Parathyroid adenoma (tissue), 2 donors: ENCODE data around the gene GPC6.

Experiments
- H2AFZ ChIP-seq: fragments of 300-600 bp; sonication (generic); one replicate; pipeline ENCODE4 v1.7.0; 2017; ENCODE audit warnings: antibody characterized with exemption, mild to moderate bottlenecking
- H3K27ac ChIP-seq: fragments of 300-600 bp; sonication (generic); one replicate; pipeline ENCODE4 v1.7.0; 2017
- H3K27me3 ChIP-seq: fragments of 300-600 bp; sonication (generic); one replicate; pipeline ENCODE4 v1.7.0; 2017; ENCODE audit warnings: low read length; ENCODE audit not compliant: control insufficient read depth, insufficient read depth
- H3K36me3 ChIP-seq: fragments of 300-600 bp; sonication (generic); one replicate; pipeline ENCODE4 v1.7.0; 2017; ENCODE audit warnings: low read length; ENCODE audit not compliant: control insufficient read depth, insufficient read depth
- H3K4me1 ChIP-seq: fragments of 300-600 bp; sonication (generic); one replicate; pipeline ENCODE4 v1.7.0; 2017; ENCODE audit warnings: control low read depth
- H3K4me2 ChIP-seq: fragments of 300-600 bp; sonication (generic); one replicate; pipeline ENCODE4 v1.7.0; 2017; ENCODE audit warnings: low read length
- H3K4me3 ChIP-seq: fragments of 300-600 bp; sonication (generic); one replicate; pipeline ENCODE4 v1.7.0; 2017; ENCODE audit warnings: low read depth, low read length
- H3K79me2 ChIP-seq: fragments of 300-600 bp; sonication (generic); one replicate; pipeline ENCODE4 v1.7.0; 2017; ENCODE audit warnings: control low read depth
- H3K9ac ChIP-seq: fragments of 300-600 bp; sonication (generic); one replicate; pipeline ENCODE4 v1.7.0; 2017; ENCODE audit warnings: mild to moderate bottlenecking
- H3K9me3 ChIP-seq: fragments of 300-600 bp; sonication (generic); one replicate; pipeline ENCODE4 v1.7.0; 2017; ENCODE audit warnings: low read length; ENCODE audit not compliant: control insufficient read depth
- TF ChIP-seq, protein P1 (sequence below): fragments of 300-600 bp; sonication (generic); IDR thresholded peaks from one replicate; pipeline ENCODE4 v1.7.0; 2017; ENCODE audit warnings: antibody characterized with exemption, mild to moderate bottlenecking
- donor health status: primary hyperparathyroidism.

The GPC6 gene

DNA sequence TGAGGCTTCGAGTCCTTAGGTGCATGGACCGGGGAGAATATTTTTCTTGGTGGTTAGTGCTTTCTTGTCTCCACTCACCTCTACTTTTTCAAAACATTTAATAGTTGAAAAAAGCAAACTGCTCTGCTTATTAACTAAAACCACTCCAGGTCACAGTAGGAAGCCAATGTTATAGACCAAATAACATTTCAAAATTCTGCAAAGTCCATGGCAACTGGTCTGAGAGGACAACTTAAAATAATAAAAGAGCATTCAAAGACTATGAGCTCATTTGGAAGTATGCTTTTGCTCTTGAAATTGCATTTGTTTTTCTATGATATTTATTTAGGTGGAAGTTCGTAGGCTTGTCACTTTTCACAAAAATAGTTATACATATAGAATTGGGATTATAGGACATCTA, 769.9 kb downstream of the GPC6 start:
- Histone ChIP-seq H3K36me3 (no peaks in the 10 kb centered on the region), H3K79me2 (no peaks in the 10 kb centered on the region), H3K27me3 (no peaks in the 10 kb centered on the region), H3K4me3 (no peak overlapping the region), H3K4me2 (no peak overlapping the region), H2AFZ (no peak overlapping the region), H3K9me3 (no peaks in the 10 kb centered on the region), H3K27ac (no peak overlapping the region), H3K4me1 (no peaks in the 10 kb centered on the region), H3K9ac (no peak overlapping the region)
- TF ChIP-seq, protein P1, sequence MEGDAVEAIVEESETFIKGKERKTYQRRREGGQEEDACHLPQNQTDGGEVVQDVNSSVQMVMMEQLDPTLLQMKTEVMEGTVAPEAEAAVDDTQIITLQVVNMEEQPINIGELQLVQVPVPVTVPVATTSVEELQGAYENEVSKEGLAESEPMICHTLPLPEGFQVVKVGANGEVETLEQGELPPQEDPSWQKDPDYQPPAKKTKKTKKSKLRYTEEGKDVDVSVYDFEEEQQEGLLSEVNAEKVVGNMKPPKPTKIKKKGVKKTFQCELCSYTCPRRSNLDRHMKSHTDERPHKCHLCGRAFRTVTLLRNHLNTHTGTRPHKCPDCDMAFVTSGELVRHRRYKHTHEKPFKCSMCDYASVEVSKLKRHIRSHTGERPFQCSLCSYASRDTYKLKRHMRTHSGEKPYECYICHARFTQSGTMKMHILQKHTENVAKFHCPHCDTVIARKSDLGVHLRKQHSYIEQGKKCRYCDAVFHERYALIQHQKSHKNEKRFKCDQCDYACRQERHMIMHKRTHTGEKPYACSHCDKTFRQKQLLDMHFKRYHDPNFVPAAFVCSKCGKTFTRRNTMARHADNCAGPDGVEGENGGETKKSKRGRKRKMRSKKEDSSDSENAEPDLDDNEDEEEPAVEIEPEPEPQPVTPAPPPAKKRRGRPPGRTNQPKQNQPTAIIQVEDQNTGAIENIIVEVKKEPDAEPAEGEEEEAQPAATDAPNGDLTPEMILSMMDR: no peak

DNA sequence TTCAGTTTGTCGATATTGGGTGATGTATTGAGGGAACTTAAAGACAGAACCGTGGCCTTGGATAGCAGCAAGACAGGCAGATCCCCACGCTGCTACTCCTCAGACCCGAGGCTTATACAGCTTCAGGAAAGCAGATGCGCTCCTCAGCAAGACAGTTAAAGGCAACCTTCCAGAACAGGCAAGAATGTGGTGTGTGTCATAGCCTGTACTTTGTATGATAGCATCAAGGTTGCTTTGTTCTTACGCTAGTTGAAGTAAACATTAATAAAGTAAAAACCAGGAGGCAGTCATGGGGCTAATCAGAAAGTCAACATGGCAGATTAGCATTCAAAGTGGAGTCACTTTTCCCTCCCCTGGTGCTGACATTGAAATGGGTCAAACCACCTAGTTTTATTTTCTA, 779.7 kb downstream of the GPC6 start:
- H3K4me3 ChIP-seq: no peak overlapping the region
- no peak overlapping the region for H3K4me2 ChIP-seq
- no peak overlapping the region for H3K27ac ChIP-seq
- H3K79me2 ChIP-seq: no peaks in the 10 kb centered on the region
- H2AFZ ChIP-seq: no peak overlapping the region
- no peak overlapping the region for H3K9ac ChIP-seq
- H3K9me3 ChIP-seq: no peaks in the 10 kb centered on the region
- TF ChIP-seq, protein P1: no peak
- no peaks in the 10 kb centered on the region for H3K4me1 ChIP-seq
- H3K36me3 ChIP-seq: no peaks in the 10 kb centered on the region
- no peaks in the 10 kb centered on the region for H3K27me3 ChIP-seq

DNA sequence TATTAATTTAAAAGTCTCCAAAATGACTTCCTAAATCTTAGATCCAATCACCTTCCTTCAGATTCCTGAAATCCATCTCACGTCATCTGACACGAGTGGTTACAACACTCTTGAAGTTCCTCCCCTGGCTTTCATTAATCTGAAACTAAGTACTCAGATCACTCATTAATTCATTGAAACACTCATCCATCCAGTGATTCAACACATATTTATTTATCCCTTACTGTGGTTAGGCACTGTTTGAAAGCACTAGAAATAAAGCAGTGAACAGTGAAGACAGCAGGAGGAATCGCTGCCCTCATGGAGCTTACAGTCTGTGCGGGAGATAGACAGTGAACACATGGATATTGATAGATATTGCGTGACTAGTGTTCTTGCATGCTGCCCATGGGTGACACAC, 780.5 kb downstream of the GPC6 start:
- no peak overlapping the region for H3K9ac ChIP-seq
- no peak overlapping the region for H3K27ac ChIP-seq
- no peaks in the 10 kb centered on the region for H3K9me3 ChIP-seq
- H3K27me3 ChIP-seq: no peaks in the 10 kb centered on the region
- H3K4me1 ChIP-seq: no peaks in the 10 kb centered on the region
- no peaks in the 10 kb centered on the region for H3K79me2 ChIP-seq
- H3K4me2 ChIP-seq: no peak overlapping the region
- TF ChIP-seq, protein P1: no peak
- no peaks in the 10 kb centered on the region for H3K36me3 ChIP-seq
- H3K4me3 ChIP-seq: no peak overlapping the region
- H2AFZ ChIP-seq: no peak overlapping the region

DNA sequence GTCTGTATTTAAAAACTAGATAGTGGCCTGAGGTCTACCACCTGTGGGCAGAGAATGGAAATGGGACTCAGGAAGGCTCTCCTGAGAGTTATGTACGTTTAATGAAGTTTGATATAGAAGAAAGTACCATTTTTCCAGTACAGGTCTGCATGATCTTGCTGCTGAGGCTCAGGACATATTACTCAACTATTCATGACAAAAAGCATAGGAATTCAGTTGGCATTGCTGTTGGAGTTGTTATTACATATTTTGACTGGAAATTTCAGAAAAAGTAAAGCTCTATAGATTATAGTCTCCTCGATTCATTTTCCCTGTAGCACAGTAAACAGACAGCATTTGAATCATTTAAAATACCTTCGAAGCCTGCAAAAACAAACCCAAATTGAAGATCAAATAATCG, 783.1 kb downstream of the GPC6 start:
- Histone ChIP-seq H3K27me3 (no peaks in the 10 kb centered on the region), H3K9ac (no peak overlapping the region), H3K27ac (no peak overlapping the region), H3K4me3 (no peak overlapping the region), H2AFZ (no peak overlapping the region), H3K79me2 (no peaks in the 10 kb centered on the region), H3K9me3 (no peaks in the 10 kb centered on the region), H3K36me3 (no peaks in the 10 kb centered on the region), H3K4me1 (no peaks in the 10 kb centered on the region), H3K4me2 (no peak overlapping the region)
- TF ChIP-seq, protein P1: no peak

DNA sequence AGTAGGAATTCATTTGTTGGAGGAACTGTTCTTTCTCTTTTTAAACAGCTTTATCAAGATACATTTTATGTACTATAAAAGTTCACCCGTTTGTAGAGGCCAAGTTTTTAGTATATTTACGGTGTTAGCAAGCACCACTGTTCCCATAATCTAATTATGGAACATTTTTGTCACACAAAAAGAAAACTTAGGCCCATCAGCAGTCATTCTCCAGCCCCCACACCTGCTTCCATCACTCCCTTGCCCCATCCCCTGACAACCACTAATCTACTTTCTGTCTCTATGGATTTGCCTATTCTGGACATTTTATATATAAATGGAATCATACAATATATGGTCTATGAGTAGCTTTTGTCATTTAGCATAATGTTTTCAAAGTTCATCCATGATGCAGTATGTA, 787.9 kb downstream of the GPC6 start:
- H3K79me2 ChIP-seq: no peaks in the 10 kb centered on the region
- TF ChIP-seq, protein P1: no peak

More for the DNA sequence above, 787.9 kb downstream of the GPC6 start:
- H3K36me3 ChIP-seq: no peaks in the 10 kb centered on the region
- H3K4me2 ChIP-seq: no peak overlapping the region
- no peaks in the 10 kb centered on the region for H3K4me1 ChIP-seq
- H3K9me3 ChIP-seq: no peaks in the 10 kb centered on the region
- no peak overlapping the region for H3K27ac ChIP-seq
- no peak overlapping the region for H3K9ac ChIP-seq
- H2AFZ ChIP-seq: no peak overlapping the region
- no peak overlapping the region for H3K4me3 ChIP-seq
- no peaks in the 10 kb centered on the region for H3K27me3 ChIP-seq
